ENCODE data around the gene HMGCL. TPM values are rescaled to one million over a fixed set of nuclear protein-coding genes. Genes with fewer than 3 reads are reported as not detected.

Gene HMGCL
- total and polyA plus RNA-seq, 2 of the 13 experiments (the other 11 are each of a cell fraction or from before 2014, with no cell fraction given) = 21.3 to 41.4 TPM

GRCh38 chr1:23825076-23825761, at the start of gene HMGCL (continued):
- TF ChIP-seq REXO4 (CRISPR knock-in tag; IDR thresholded peaks at IDR 0.05; ENCODE audit: borderline replicate concordance) = no peak
- TF ChIP-seq ZNF121 (CRISPR knock-in tag; IDR thresholded peaks at IDR 0.05) = no peak
- no peak for TF ChIP-seq AFF4 (CRISPR knock-in tag; IDR thresholded peaks at IDR 0.05)
- peak; percentile 51; the same call in 1 of the 2 replicates for TF ChIP-seq ZNF263 (CRISPR knock-in tag; IDR thresholded peaks at IDR 0.05)
- TF ChIP-seq NFYC (CRISPR knock-in tag; IDR thresholded peaks at IDR 0.05) = no peak
- TF ChIP-seq ZFAT (CRISPR knock-in tag; conservative IDR thresholded peaks at IDR 0.05) = peak; percentile 34; the same call in 1 of the 2 replicates
- TF ChIP-seq EHMT2 (IDR thresholded peaks at IDR 0.05; ENCODE audit: borderline replicate concordance, low read depth, low read length) = no peak
- no peak for TF ChIP-seq ZFP82 (CRISPR knock-in tag; IDR thresholded peaks at IDR 0.05; ENCODE audit: borderline replicate concordance)
- TF ChIP-seq CBX5 (CRISPR knock-in tag; IDR thresholded peaks at IDR 0.05; ENCODE audit: borderline replicate concordance) = no peak
- no peak for TF ChIP-seq SKIL (CRISPR knock-in tag; IDR thresholded peaks at IDR 0.05; ENCODE audit: borderline replicate concordance)
- peak; percentile 91 for TF ChIP-seq ZGPAT (CRISPR knock-in tag; IDR thresholded peaks at IDR 0.05)
- peak; percentile 81; the same call in 1 of the 2 replicates for TF ChIP-seq ZNF598 (CRISPR knock-in tag; IDR thresholded peaks at IDR 0.05; ENCODE audit: borderline replicate concordance)
- TF ChIP-seq IRF2 (CRISPR knock-in tag; IDR thresholded peaks at IDR 0.05) = peak; percentile 57; the same call in 1 of the 2 replicates
- no peak for TF ChIP-seq LCORL (IDR thresholded peaks at IDR 0.05)
- TF ChIP-seq LCORL (CRISPR knock-in tag; IDR thresholded peaks at IDR 0.05) = peak; percentile 69
- no peak for TF ChIP-seq NR2F2 (IDR thresholded peaks at IDR 0.05; ENCODE audit: borderline replicate concordance, low read depth)
- peak; percentile 21; the same call in 1 of the 2 replicates for TF ChIP-seq ZNF281 (CRISPR knock-in tag; IDR thresholded peaks at IDR 0.05; ENCODE audit: borderline replicate concordance)
- no peak for TF ChIP-seq PHB2 (IDR thresholded peaks at IDR 0.05; ENCODE audit: partially characterized antibody)
- no peak for TF ChIP-seq NFE2 (CRISPR knock-in tag; IDR thresholded peaks at IDR 0.05)
